HG03025 (cell line): Measurements from ENCODE around the gene SLC39A1.
A peak's percentile ranks its signal among the peaks of the same experiment; 100 is the strongest.
"Not testable (repeated sequence)": the region's sequence is repeated elsewhere in the genome, so short reads cannot be mapped to it uniquely, and the experiment has no call there.

Experiments used
- ATAC-seq: cut with Tn5 transposase; IDR thresholded peaks from one replicate; pipeline ENCODE4 v1.9.1; 2021; ENCODE audit warnings: mild to moderate bottlenecking, moderate library complexity; ENCODE audit not compliant: unreplicated experiment, low FRiP score

The SLC39A1 gene

GRCh38 chr1:153933430-153933829 lies 29.9 kb downstream of the SLC39A1 start:
- ATAC-seq: no peak

GRCh38 chr1:153932156-153933131 lies 30.9 kb downstream of the SLC39A1 start:
- ATAC-seq: no peak

GRCh38 chr1:153929981-153930948 lies 33.1 kb downstream of the SLC39A1 start:
- ATAC-seq: no peak

- ATAC-seq: no peak
Observed at GRCh38 chr1:153929426-153929825, 33.9 kb downstream of the SLC39A1 start.

GRCh38 chr1:153928791-153929341 lies 34.5 kb downstream of the SLC39A1 start:
- ATAC-seq: no peak

GRCh38 chr1:153928245-153928644 lies 35.1 kb downstream of the SLC39A1 start:
- no peak for ATAC-seq

GRCh38 chr1:153926405-153926804 lies 36.9 kb downstream of the SLC39A1 start:
- ATAC-seq: no peak

- peak; percentile 92 for ATAC-seq
Observed at GRCh38 chr1:153922972-153923925, 40.1 kb downstream of the SLC39A1 start, which contains the start of gene GATAD2B. Gene GATAD2B, minus strand, starts transcription at chr1:153922972. Its CDS starts 94,625 bp downstream, at chr1:153828347.

GRCh38 chr1:153922076-153922971 lies 41.0 kb downstream of the SLC39A1 start:
- ATAC-seq: peak; percentile 27

- ATAC-seq: no peak
Observed at GRCh38 chr1:153921803-153922075, 41.6 kb downstream of the SLC39A1 start.

- no peak for ATAC-seq
Observed at GRCh38 chr1:153921080-153921802, 42.1 kb downstream of the SLC39A1 start.

- no peak for ATAC-seq
Observed at GRCh38 chr1:153919876-153920852, 43.2 kb downstream of the SLC39A1 start.

GRCh38 chr1:153916297-153916696 lies 47.0 kb downstream of the SLC39A1 start:
- ATAC-seq: no peak

- no peak for ATAC-seq
Observed at GRCh38 chr1:153912349-153912748, 51.0 kb downstream of the SLC39A1 start.

GRCh38 chr1:153910560-153910959 lies 52.8 kb downstream of the SLC39A1 start:
- not testable (repeated sequence) for ATAC-seq
